Lung (tissue), 12 donors: Measurements from ENCODE around the gene STK33. TPM values are rescaled to one million over a fixed set of nuclear protein-coding genes. Genes with fewer than 3 reads are reported as not detected.

Experiments used
- ATAC-seq: fragments of 200-7000 bp; cut with Tn5 transposase; one replicate; pipeline ENCODE4 v1.9.1; 2020; ENCODE audit warnings: moderate number of reproducible peaks; ENCODE audit not compliant: insufficient read depth, low FRiP score
- DNase-seq, 3 donors: peaks; one replicate each; pipeline ENCODE4 v3.0.0-alpha.2; 2013 to 2017
- H3K27ac ChIP-seq, 2 donors: one replicate each; pipeline ENCODE4 v1.5.1; 2013; ENCODE audit warnings: mild to moderate bottlenecking in 2 of 2, moderate library complexity in 2 of 2, control low read depth in 1 of 2, inconsistent platforms in 1 of 2, low read depth in 1 of 2, low read length in 1 of 2
- H3K27me3 ChIP-seq, 3 donors: one replicate each; pipeline ENCODE4 v1.5.1; 2013; ENCODE audit warnings: low read length in 2 of 3; ENCODE audit not compliant: control insufficient read depth in 3 of 3, insufficient read depth in 3 of 3
- H3K36me3 ChIP-seq, 4 donors: one replicate each; pipeline ENCODE4 v1.5.1; 2013; ENCODE audit warnings: low read length in 4 of 4, mild to moderate bottlenecking in 1 of 4, moderate library complexity in 1 of 4; ENCODE audit not compliant: control insufficient read depth in 4 of 4, insufficient read depth in 4 of 4
- H3K4me1 ChIP-seq, 5 donors: one replicate each; pipeline ENCODE4 v1.5.1; 2013; ENCODE audit warnings: low read length in 5 of 5, mild to moderate bottlenecking in 2 of 5, moderate library complexity in 1 of 5; ENCODE audit not compliant: control insufficient read depth in 5 of 5, insufficient read depth in 5 of 5
- H3K4me3 ChIP-seq: one replicate; pipeline ENCODE4 v1.5.1; 2013; ENCODE audit warnings: mild to moderate bottlenecking, control low read depth, moderate library complexity
- H3K9ac ChIP-seq, 2 donors: one replicate each; pipeline ENCODE4 v1.5.1; 2013; ENCODE audit warnings: low read length in 2 of 2, control low read depth in 1 of 2; ENCODE audit not compliant: insufficient read depth in 1 of 2
- H3K9me3 ChIP-seq, 4 donors: one replicate each; pipeline ENCODE4 v1.5.1; 2013; ENCODE audit warnings: low read length in 3 of 4, mild to moderate bottlenecking in 1 of 4, moderate library complexity in 1 of 4; ENCODE audit not compliant: control insufficient read depth in 4 of 4, insufficient read depth in 3 of 4
- WGBS, 2 donors: extraction: QIAGEN DNeasy Blood & Tissue Kit; methylation state at CpG; one replicate each; pipeline ENCODE4 v1.1.7; 2013; 5-methylcytosine and 5-hydroxymethylcytosine counted together
- polyA plus RNA-seq, 2 donors: library from polyadenylated mRNA; stranded (reverse); fragments of 200-250 nt; gene quantifications; one replicate each; pipeline ENCODE4 v1.2.1, GENCODE V29; 2013
- total RNA-seq, 2 donors: library from RNA; depleted of rRNA in 1 of 2; stranded (reverse); fragments of >200 nt in 1 of 2; gene quantifications; one replicate each; pipeline ENCODE4 v1.2.1, GENCODE V29; 2014 to 2021
- TF ChIP-seq, protein P1 (sequence below): IDR thresholded peaks from 2 replicates; pipeline ENCODE4 v1.5.1; 2012; ENCODE audit warnings: mild to moderate bottlenecking; ENCODE audit errors: control extremely low read depth, extremely low read depth
- donor health status: control.
- donor health status: control.
- donor health status: Bipolar disorder and iron deficiency.
- donor health status: healthy.
- donor health status: DM: yes; HTN: yes; CAD: no.

The STK33 gene
- total and polyA plus RNA-seq, 4 donors: 9.5 to 36.5 (median 20.4) TPM

- Histone ChIP-seq H3K27me3 (no peaks in the 10 kb centered on the region), H3K4me1 (no peaks in the 10 kb centered on the region), H3K9me3 (peaks cover 0 to 9% (median 0%) of the 10 kb centered on the region in 4 donors), H3K4me3 (no peak overlapping the region), H3K36me3 (no peaks in the 10 kb centered on the region), H3K9ac (no peak overlapping the region), H3K27ac (no peak overlapping the region)
- WGBS, 2 donors: 85 to 87% methylated on average over 2 of the region's 2 CpGs
- TF ChIP-seq, protein P1, sequence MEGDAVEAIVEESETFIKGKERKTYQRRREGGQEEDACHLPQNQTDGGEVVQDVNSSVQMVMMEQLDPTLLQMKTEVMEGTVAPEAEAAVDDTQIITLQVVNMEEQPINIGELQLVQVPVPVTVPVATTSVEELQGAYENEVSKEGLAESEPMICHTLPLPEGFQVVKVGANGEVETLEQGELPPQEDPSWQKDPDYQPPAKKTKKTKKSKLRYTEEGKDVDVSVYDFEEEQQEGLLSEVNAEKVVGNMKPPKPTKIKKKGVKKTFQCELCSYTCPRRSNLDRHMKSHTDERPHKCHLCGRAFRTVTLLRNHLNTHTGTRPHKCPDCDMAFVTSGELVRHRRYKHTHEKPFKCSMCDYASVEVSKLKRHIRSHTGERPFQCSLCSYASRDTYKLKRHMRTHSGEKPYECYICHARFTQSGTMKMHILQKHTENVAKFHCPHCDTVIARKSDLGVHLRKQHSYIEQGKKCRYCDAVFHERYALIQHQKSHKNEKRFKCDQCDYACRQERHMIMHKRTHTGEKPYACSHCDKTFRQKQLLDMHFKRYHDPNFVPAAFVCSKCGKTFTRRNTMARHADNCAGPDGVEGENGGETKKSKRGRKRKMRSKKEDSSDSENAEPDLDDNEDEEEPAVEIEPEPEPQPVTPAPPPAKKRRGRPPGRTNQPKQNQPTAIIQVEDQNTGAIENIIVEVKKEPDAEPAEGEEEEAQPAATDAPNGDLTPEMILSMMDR: no peak
- ATAC-seq (no peak), DNase-seq (no peak)
Observed at GRCh38 chr11:8487261-8487660, 106.8 kb downstream of the STK33 start.

DNA sequence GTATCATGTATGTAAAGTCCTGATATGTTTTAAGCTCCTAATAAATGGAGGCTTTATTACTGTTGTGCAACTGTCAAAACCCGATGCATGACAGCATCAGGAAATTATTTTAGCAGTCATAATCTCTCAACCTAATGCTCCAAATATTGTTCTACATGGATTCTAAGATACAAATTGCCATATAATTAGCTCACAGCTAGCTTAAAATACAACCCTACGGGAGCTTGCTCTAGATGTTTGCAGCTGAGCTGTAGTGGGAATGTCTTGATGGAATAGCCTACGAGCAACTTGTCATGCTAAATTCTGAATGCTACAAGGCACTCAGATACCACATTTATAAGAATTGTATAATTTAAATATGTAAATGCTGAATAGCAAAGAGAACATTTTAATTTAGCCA lies 109.8 kb downstream of the STK33 start:
- H3K27ac ChIP-seq: no peak overlapping the region
- DNase-seq: no peak
- no peaks in the 10 kb centered on the region for H3K36me3 ChIP-seq
- WGBS, 2 donors: 92 to 93% methylated on average over 3 of the region's 3 CpGs
- TF ChIP-seq, protein P1: no peak
- H3K9ac ChIP-seq: no peak overlapping the region
- no peak for ATAC-seq
- H3K9me3 ChIP-seq: no peaks in the 10 kb centered on the region
- H3K4me3 ChIP-seq: no peak overlapping the region
- no peaks in the 10 kb centered on the region for H3K4me1 ChIP-seq
- H3K27me3 ChIP-seq: no peaks in the 10 kb centered on the region

DNA sequence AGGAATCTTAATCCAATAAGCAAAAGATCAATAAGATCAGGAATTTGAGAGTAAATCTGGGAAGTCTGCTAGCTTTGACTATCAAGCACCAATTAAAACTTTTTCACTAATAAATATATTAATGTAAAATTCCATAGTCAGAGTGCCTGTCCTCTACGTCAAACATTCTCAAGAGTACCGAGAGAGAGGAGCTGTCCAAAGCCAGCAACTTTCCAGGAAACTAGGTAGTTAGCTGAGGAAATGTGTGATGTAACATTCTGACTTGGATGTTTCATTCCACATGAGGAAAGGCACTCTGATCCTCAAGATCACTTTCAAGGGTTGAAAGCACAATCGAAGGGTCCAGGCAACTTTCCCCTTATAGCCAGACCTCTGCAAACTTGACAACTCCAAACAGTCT lies 113.2 kb downstream of the STK33 start:
- DNase-seq (peak in 1 of 3 donors; percentile 4), ATAC-seq (no peak)
- Histone ChIP-seq H3K4me3 (no peak overlapping the region), H3K9me3 (no peaks in the 10 kb centered on the region), H3K9ac (no peak overlapping the region), H3K27me3 (no peaks in the 10 kb centered on the region), H3K36me3 (no peaks in the 10 kb centered on the region), H3K4me1 (no peaks in the 10 kb centered on the region), H3K27ac (no peak overlapping the region)
- 48 to 73% methylated on average over 3 of the region's 3 CpGs for WGBS, 2 donors
- TF ChIP-seq, protein P1: no peak

DNA sequence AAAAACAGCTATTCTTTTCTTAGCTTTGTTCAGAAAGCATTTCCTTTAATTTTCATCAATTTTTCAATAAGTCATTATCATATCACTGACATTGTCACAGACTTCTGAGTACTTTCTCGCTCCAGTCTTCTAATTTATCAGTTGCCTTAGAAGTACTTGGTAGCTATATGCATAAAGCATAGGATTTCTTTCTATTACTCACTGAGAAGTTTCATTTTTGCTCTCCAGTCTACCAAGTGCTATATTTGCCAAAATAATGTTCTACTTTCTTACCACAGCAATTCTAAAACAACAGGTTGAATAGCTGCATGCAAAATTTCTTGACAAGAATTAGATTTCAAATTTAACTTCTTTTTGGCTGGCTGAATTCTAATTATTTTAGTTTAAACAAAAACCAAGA lies 116.3 kb downstream of the STK33 start:
- TF ChIP-seq, protein P1: no peak
- Histone ChIP-seq H3K27me3 (no peaks in the 10 kb centered on the region), H3K4me1 (no peaks in the 10 kb centered on the region), H3K9ac (no peak overlapping the region), H3K9me3 (no peaks in the 10 kb centered on the region), H3K36me3 (no peaks in the 10 kb centered on the region), H3K27ac (no peak overlapping the region), H3K4me3 (no peak overlapping the region)
- no peak for ATAC-seq
- no peak for DNase-seq
- 90 to 96% methylated on average over 1 of the region's 1 CpG for WGBS, 2 donors
